Liver (tissue), 3 donors: ENCODE results near the gene KIF23.

Source experiments
- EGR1 ChIP-seq, 2 donors: IDR thresholded peaks; 2 replicates each; pipeline ENCODE4 v1.6.1; 2016 to 2018; ENCODE audit warnings: antibody characterized with exemption in 2 of 2, low read depth in 2 of 2
- TAF1 ChIP-seq: conservative IDR thresholded peaks from 2 replicates; pipeline ENCODE4 v1.6.1; 2016; ENCODE audit warnings: antibody characterized with exemption, mild to moderate bottlenecking
- YY1 ChIP-seq: IDR thresholded peaks from 2 replicates; pipeline ENCODE4 v1.6.1; 2016; ENCODE audit warnings: antibody characterized with exemption, mild to moderate bottlenecking
- TF ChIP-seq, protein P1 (sequence below): fragments of 150-350 bp; IDR thresholded peaks from 2 replicates; pipeline ENCODE4 v1.5.1; 2017; ENCODE audit warnings: improper control_type of control experiment, low read depth, low read length; ENCODE audit not compliant: missing input control
- TF ChIP-seq, protein P2 (sequence below): IDR thresholded peaks from 2 replicates; pipeline ENCODE4 v1.6.1; 2016; ENCODE audit warnings: antibody characterized with exemption
- donor health status: healthy.
- donor health status: healthy.

DNA sequence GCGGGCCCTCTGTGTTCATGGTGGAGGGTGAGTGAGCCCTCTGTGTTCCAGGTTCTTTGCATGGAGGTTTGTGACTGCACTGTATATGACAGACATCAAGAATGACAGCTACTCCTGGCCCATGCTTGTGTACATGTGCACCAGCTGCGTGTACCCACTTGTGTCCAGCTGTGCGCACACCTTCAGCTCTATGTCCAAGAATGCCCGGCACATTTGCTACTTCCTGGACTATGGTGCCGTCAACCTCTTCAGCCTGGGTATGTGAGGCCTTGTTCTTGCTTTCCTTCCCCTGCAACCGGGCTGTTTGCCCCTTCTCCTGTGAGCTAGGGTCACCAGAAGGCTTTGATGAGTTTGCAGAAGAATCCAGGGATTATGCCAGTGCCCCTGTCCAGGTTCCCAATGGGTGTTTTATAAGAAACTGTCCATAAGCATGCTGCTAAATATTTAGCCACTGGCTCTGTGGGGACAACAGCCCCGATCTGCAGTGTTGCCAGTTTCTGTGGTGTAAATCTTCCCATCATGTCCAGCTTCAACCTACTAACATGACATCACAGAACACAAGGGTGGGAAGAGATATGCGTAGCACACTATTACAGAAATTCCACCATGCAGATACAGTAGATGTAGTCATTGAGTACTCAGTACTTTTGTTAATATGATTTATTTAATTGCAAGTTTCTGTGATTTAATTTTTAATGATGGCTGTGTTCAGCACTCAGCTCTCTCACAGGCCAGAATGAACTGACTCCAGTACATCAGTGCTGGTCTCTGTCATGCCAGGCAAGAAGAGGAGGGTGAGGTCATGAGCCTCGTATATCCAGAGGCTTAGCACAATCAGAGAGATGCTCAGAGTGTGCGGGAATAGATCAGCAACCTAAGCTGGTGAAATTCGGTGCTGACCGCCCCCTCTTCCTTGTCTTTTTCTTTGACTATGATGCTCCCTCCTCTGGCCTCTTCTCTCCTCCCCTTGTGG lies 29.2 kb upstream of the KIF23 start:
- TF ChIP-seq, protein P1, sequence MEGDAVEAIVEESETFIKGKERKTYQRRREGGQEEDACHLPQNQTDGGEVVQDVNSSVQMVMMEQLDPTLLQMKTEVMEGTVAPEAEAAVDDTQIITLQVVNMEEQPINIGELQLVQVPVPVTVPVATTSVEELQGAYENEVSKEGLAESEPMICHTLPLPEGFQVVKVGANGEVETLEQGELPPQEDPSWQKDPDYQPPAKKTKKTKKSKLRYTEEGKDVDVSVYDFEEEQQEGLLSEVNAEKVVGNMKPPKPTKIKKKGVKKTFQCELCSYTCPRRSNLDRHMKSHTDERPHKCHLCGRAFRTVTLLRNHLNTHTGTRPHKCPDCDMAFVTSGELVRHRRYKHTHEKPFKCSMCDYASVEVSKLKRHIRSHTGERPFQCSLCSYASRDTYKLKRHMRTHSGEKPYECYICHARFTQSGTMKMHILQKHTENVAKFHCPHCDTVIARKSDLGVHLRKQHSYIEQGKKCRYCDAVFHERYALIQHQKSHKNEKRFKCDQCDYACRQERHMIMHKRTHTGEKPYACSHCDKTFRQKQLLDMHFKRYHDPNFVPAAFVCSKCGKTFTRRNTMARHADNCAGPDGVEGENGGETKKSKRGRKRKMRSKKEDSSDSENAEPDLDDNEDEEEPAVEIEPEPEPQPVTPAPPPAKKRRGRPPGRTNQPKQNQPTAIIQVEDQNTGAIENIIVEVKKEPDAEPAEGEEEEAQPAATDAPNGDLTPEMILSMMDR, result no peak
- TF ChIP-seq TAF1, result no peak
- TF ChIP-seq EGR1 (IDR thresholded peaks at IDR 0.05; ENCODE audit: low read depth in 2 of 2), result no peak
- TF ChIP-seq, protein P2, sequence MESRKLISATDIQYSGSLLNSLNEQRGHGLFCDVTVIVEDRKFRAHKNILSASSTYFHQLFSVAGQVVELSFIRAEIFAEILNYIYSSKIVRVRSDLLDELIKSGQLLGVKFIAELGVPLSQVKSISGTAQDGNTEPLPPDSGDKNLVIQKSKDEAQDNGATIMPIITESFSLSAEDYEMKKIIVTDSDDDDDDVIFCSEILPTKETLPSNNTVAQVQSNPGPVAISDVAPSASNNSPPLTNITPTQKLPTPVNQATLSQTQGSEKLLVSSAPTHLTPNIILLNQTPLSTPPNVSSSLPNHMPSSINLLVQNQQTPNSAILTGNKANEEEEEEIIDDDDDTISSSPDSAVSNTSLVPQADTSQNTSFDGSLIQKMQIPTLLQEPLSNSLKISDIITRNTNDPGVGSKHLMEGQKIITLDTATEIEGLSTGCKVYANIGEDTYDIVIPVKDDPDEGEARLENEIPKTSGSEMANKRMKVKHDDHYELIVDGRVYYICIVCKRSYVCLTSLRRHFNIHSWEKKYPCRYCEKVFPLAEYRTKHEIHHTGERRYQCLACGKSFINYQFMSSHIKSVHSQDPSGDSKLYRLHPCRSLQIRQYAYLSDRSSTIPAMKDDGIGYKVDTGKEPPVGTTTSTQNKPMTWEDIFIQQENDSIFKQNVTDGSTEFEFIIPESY, result no peak
- TF ChIP-seq YY1, result no peak
